GM19238 (cell line): ENCODE results near the gene NUMBL.
"Not testable (repeated sequence)": the region's sequence is repeated elsewhere in the genome, so short reads cannot be mapped to it uniquely, and the experiment has no call there.

Experiments used
- DNase-seq: peaks from one replicate; pipeline ENCODE4 v3.0.0; 2011; ENCODE audit warnings: low spot score; ENCODE audit not compliant: insufficient read length

NUMBL gene

DNA sequence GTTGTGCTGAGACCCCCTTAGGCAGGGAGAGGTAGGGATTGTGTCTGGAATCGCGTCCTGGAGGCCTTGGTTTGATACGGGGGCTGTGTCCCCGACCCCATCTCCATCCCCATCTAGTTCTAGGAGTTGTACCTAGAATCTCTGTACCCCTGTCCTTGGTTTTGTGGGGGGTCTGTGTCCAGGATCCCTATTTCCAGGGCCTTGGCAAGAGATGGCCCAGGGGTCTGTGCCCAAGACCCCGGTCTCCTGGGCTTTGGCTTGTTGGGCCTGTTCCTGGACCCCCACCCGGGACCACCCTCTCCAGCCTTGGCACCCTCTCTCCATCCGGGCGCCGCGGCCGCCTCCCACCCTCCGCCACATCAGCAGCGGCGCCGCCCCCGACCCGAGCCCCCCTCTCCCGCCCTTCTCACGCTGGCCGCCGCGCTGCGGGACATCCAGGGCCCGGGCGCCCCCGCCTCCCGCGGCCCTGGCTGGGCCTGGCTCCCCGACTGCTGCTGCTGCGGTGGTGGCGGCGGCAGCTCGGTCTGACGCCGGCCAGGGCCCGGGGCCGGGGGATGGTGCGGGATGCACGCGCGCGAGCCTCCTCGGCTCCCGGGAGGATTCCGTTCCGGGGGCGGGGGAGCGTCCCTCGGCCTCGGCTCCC, at the start of gene NUMBL:
NUMBL (minus strand) TSS at position 602 of the 643 bp plus-strand sequence; CDS start at position 434, 168 bp downstream.
- no peak for DNase-seq

DNA sequence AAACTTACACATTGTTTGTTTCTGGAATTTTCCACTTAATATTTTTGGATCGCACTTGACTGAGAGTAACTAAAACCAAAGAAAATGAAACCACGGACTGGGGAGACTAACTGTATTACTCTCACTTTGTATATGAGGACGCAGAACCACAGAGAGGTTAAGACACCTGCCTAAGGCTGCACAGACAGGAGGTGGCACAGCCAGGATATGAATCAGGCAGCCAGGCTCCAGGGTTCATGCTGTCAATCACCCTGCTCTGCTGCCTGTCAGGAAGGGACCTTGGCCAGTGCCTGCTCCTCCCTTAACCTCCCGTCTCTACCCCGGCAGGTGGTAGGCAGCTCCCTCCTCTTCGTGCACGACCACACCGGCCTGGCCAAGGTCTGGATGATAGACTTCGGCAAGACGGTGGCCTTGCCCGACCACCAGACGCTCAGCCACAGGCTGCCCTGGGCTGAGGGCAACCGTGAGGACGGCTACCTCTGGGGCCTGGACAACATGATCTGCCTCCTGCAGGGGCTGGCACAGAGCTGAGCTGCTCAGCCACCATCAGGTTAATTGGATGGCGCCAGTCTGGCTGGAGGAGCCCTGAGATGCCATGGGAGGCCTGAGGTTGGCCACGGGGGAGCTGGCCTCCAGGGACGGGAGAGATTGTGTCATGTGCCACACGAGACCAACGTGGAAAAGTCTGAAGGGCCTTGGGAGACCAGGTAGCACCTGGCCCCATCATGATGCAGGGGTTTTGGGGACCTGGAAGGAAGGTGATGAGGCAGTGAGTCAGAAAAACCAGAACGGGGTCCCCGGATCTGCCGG, 48.8 kb upstream of the NUMBL start:
- no peak for DNase-seq

DNA sequence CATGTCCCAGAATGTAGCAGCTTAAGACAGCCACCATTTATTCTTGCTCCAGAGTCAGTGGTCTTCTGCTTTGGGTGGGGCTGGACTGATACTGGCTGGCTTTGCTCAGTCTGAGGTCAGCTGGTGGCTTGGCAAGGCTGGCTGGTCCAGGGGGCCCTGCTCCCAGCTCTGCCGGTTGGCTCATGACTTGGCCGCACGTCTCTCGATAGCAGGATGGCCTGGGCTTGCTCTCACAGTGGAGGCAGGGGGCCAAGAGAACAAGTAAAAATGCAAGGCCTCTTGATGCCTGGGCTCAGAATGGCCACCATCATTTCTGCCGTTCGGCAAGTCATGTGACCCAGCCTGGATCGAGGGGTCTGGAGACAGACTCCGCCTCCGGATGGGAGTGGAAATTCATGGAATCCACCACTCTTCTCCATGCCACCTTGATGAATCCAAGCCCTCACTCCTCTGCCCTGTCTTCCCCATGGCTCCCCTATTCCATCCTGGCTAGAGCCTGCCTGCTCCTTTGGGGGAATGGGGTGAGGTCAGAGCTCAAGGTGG, 46.7 kb upstream of the NUMBL start:
- DNase-seq = no peak

DNA sequence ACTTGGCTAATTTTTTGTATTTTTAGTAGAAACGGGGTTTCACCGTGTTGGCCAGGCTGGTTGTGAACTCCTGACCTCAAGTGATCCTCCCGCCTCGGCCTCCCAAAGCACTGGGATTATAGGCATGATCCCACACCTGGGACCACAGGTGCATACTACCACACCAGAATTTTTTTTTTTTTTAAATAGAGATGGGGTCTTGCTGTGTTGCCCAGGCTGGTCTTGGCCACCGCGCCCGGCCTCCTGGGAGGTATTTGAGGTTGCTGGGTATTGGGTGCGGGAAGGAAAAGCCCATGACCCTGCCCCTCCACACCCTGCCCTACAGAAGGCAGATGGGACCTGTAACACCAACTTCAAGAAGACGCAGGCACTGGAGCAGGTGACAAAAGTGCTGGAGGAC, 46.2 kb upstream of the NUMBL start:
- DNase-seq = no peak

DNA sequence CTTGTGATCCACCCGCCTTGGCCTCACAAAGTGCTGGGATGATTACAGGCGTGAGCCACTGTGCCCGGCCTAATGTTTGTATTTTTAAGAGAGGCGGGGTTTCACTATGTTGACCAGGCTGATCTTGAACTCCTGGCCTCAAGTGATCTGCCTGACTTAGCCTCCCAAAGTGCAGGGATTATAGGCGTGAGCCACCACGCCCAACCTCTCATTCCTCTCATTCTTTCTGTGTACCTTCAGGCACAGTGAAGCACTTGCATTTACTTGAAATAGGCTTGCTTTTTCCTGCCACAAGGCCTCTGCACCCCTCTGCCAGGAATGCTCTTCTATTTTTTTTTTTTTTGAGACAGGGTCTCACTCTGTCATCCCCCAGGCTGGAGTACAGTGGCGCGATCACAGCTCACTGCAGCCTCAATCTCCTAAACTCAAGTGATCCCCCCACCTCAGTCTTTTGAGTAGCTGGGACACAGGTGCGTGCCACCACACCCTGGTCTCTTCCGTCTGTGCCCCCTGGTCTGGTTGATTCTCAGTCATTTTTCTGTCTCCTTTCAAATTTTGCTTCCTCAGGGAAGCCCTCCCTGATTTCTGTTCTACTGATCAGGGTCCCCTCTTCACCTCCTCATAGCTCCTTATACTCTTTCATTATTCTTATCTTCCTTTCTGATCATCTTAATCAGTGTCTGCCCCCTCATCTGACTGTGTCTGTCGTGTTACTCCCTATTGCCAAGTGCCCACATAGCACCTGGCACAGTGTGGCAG, 44.7 kb upstream of the NUMBL start:
- no peak for DNase-seq

DNA sequence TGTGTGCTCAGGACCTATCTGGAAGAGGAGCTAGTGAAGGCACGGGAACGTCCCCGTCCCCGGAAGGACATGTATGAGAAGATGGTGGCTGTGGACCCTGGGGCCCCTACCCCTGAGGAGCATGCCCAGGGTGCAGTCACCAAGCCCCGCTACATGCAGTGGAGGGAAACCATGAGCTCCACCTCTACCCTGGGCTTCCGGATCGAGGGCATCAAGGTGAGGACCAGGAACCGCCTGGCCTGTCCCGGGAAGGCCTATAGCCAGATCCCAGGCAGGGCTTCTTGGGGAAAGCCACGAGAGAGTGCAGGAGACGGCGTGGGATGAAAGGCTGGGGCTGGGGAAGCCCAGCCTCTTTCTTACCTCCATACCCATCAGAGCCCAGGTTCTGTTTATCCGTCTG, 42.7 kb upstream of the NUMBL start:
- no peak for DNase-seq

DNA sequence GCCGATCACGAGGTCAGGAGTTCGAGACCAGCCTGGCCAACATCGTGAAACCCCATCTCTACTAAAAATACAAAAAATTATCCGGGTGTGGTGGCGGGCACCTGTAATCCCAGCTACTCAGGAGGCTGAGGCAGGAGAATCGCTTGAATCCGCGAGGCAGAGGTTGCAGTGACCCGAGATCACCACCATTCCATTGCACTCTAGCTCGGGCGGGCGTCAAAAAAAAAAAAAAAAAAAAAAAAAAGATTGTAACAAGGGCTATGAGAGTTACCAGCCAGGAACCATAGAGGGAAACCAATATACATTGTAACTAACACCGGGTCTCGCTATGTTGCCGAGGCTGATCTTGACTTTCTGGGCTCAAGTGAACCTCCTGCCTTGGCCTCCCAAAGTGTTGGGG, 41.9 kb upstream of the NUMBL start:
- not testable (repeated sequence) for DNase-seq

DNA sequence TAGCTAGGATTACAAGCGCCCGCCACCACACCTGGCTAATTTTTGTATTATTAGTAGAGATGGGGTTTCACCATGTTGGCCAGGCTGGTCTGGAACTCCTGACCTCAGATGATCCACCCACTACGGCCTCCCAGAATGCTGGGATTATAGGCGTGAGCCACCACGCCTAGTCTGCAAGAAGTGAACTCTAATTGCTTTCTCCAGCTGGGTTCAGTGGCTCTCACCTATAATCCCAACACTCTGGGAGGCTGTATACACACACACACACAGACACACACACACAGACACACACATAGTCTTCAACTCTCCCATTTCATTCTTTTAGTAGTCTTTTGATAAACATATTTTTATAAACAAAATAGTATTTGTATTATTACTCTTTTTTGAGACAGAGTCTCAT, 39.6 kb upstream of the NUMBL start:
- not testable (repeated sequence) for DNase-seq

DNA sequence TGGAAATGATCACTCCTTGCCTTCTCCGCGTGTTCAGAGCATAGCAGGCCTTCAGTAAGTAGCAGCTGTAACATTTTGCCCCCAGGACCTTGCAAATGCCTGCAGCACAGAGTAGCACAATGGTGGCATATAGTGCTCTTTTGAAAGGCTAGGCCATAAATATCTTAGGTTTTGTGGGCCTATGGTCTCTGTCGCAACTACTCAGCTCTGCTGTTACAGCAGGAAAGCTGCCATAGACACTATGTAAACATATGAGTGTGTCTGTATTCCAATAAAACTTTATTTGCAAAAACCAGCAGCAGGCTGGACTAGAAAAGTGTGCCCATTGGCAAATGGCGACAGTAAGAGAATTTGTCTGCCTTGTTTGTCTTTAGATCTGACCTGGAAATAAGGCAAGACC, 35.8 kb upstream of the NUMBL start:
- no peak for DNase-seq

DNA sequence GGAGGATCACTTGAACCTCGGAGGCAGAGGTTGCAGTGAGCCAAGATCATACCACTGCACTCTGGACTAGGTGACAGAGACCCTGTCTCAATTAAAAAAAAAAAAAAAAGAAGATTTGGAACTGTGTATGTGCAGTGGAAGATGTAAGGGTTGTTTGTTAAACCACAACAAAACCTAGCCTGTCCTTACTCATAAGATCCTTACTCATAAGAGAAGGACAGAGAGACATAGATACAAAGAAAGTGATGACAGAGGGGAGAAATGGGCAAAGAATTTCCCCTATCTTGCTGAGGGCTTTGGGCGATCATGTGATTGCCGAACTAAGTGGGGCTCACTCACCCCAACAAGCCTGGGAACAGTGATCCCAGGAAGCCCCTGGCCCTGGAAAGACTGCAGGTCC, 34.4 kb upstream of the NUMBL start:
- DNase-seq = no peak

DNA sequence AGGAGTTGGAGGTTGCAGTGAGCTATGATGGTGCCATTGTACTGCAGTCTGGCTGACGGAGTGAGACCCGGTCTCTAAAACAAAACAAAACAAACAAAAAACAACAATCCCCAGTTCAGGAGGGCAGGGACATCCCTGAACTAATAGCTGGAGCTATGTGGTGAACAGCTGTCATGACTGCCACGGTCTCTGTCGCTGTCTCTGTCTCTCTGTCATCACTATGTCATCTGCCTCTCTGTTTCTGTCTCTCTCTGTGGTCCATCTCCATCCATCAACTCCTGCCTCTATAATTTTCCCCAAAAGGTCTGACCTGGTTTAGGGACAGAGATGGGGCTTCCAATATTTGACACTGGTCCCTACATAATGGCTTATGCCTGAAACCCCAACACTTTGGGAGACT, 33.9 kb upstream of the NUMBL start:
- DNase-seq = no peak

DNA sequence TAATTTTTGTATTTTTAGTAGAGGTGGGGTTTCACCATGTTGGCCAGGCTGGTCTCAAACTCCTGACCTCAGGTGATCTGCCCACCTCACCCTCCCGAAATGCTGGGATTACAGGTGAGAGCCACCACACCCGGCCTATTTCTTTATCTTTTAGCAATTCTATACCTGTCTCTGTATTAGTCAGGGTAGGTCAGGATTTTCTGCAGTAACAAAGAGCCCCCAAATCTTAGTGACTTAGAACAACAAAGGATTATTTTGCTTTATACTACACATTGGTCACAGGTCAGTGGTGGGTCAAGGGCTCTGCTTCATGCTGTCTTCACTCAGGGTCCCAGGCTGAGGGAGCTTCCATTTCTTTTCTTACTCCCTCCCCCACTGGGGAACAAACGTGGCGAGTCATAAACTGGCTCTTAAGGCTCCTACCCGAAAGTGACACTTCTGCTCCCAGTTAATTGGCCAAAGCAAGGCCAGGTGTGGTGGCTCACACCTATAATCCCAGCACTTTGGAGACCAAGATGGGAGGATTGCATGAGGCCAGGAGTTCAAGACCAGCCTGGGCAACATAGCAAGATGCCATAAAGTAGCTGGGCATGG, 33.3 kb upstream of the NUMBL start:
- DNase-seq = no peak

DNA sequence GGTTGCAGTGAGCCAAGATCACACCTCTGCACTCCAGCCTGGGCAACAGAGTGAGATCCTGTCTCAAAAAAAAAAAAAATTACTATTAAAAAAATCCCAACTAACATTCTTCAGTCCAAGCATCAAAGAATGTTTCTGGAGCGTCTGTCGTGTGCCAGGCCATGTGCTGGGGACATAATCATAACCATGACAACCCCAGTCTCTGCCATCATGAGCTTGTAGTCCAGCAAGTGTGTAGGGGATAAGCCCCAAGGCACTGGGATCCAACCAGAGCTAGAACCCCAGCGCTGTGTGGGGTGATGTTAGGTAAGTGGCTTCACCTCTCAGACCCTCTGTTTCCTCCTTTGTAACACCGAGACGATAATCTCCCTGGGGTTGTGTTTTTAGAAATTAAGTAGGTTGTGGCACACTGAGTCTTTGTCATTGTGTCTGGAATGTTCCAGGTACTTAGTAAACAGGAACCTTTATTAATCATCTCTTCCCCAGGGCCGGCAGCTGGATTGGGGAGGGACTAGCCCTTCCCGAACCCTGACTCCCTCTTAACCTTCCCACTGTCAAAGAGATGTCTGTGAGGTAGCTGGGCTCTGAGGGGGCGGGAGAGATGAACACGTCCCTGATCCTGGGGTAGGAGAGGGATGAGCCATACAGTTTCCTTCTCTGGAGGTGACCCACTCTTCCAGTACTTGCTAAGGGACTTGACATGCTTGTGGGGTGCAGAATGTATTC, 31.6 kb upstream of the NUMBL start:
- no peak for DNase-seq

DNA sequence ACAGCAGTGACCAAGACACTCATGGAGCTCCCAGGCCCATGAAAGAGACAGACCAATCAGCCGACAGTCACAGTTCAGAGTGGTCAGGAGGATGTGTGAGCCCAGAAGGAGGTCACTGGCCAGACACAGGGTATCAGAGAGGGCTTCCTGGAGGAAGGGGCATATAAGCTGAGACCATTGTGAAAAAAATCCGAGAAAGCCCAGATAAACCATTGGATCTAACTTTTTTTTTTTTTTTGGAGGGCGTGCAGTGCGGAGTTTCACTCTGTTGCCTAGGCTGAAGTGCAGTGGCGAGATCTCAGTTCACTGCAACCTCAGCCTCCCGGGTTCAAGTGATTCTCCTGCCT, 30.7 kb upstream of the NUMBL start:
- no peak for DNase-seq

DNA sequence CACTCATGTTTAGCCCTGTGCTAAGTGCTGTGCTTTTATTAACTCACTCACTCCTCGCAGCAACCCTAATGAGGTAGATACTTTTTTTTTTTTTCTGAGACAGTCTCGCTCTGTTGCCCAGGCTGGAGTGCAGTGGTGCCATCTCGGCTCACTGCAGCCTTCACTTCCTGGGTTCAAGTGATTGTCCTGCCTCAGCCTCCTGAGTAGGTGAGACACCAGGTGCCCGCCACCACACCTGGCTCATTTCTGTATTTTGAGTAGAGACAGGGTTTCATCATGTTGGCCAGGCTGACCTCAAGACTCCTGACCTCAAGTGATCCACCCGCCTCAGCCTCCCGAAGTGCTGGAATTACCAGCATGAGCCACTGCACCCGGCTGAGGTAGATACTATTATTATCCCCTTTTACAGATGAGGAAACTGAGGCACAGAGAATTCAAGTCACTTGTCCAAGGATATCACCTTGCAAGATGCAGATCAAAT, 29.0 kb upstream of the NUMBL start:
- DNase-seq = no peak

DNA sequence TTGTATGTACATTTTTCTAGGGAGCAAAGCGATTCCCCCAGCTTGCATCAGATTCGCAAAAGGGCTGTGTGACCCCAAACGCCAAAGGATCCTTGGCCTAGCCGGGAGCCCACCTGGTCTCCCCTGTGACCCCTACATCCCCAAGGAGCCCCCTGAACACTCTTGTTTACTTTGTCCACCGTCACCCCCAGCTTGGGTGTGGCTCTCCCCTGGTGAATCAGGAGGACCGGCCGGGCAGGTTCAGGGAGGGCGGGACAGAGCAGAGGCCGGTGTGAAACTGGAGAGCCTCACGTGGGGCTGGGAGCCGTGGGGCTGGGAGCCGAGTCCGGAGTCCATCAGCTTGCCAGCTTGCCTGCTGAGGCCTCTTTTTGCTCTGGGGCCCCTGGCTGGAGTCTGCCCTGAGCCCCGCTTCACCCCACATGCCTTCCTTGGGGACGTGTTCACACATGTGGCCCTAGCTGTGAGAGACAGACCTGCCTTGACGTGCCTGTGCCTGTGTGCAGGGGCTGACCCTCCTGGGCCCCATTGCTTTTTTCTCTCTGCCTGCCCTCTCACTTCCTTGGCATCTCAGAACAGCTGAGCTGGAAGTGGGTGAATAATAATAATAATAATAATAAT, 28.4 kb upstream of the NUMBL start:
- DNase-seq = no peak

DNA sequence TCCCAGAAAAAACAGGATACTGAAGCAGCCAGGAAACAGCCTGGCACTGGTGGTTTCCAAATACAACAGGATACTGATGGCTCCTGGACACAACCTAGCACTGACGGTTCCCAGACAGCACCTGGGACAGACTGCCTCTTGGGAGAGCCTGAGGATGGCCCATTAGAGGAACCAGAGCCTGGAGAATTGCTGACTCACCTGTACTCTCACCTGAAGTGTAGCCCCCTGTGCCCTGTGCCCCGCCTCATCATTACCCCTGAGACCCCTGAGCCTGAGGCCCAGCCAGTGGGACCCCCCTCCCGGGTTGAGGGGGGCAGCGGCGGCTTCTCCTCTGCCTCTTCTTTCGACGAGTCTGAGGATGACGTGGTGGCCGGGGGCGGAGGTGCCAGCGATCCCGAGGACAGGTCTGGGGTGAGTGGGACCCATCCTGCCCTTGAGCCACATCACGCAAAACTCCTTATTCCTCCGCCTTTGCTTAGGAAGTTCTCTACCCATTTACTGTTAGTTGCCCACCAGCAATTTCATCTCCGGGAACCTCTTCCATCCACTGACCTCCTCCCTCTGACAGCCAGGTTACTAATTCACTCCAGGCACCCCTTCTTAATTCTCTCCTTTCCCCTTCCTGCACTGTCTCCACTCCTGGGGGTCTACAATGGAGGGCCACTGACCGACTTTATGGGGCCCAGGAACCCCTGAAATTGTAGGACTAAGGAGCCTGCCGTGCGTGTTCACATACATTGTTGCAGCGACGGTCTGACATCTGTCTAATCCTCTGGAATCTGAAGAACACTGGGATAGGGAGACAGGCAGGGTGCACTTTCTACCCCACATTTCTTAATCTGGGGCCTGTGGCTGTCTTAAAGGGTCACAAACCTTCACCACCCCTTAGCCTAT, 27.7 kb upstream of the NUMBL start:
- no peak for DNase-seq

DNA sequence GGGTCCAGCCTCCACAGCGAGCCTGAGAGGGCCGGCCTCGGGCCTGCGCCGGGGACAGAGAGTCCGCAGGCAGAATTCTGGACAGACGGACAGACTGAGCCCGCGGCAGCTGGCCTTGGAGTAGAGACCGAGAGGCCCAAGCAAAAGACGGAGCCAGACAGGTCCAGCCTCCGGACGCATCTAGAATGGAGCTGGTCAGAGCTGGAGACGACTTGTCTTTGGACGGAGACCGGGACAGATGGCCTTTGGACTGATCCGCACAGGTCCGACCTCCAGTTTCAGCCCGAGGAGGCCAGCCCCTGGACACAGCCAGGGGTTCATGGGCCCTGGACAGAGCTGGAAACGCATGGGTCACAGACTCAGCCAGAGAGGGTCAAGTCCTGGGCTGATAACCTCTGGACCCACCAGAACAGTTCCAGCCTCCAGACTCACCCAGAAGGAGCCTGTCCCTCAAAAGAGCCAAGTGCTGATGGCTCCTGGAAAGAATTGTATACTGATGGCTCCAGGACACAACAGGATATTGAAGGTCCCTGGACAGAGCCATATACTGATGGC, 27.0 kb upstream of the NUMBL start:
- DNase-seq = no peak
